IPS DF 4.7 (cell line): ENCODE data around the gene SPHK1.

Source experiments
- DNase-seq: peaks from one replicate; pipeline ENCODE4 v3.0.0-alpha.2; 2013; ENCODE audit warnings: low spot score; ENCODE audit errors: extremely low read depth

The SPHK1 gene

GRCh38 chr17:76432004-76432403 is 47.6 kb downstream of the SPHK1 start:
- DNase-seq = no peak

- DNase-seq = no peak
Observed at GRCh38 chr17:76432712-76433336, 48.4 kb downstream of the SPHK1 start.

GRCh38 chr17:76433693-76434092 is 49.3 kb downstream of the SPHK1 start:
- no peak for DNase-seq

GRCh38 chr17:76434870-76435269 is 50.5 kb downstream of the SPHK1 start:
- DNase-seq = no peak

GRCh38 chr17:76435751-76436150 is 51.3 kb downstream of the SPHK1 start:
- DNase-seq = no peak
